ENCODE data around the gene IFI30. TPM values are rescaled to one million over a fixed set of nuclear protein-coding genes. Genes with fewer than 3 reads are reported as not detected.

The IFI30 gene
- total RNA-seq, 4 donors from 2014 or later, result 13.4 to 37.2 (median 35.1) TPM

GRCh38 chr19:18179957-18180356, 6.3 kb downstream of the IFI30 start:
- no peak for DNase-seq (ENCODE audit: low spot score in 2 of 2)
- H3K36me3 ChIP-seq, result peaks cover 7% of the 10 kb centered on the region
- H3K27ac ChIP-seq, result no peak overlapping the region
- no peaks in the 10 kb centered on the region for H3K27me3 ChIP-seq
- H3K4me3 ChIP-seq, result no peak overlapping the region
- peaks cover 2% of the 10 kb centered on the region for H3K4me1 ChIP-seq
- 86% methylated on average over 5 of the region's 5 CpGs for whole genome bisulfite sequencing
- H3K9me3 ChIP-seq, result no peaks in the 10 kb centered on the region
- TF ChIP-seq CTCF (IDR thresholded peaks at IDR 0.05), result no peak
- TF ChIP-seq EP300 (IDR thresholded peaks at IDR 0.05), result no peak
- no peak for TF ChIP-seq POLR2A (IDR thresholded peaks at IDR 0.05)
- no peak for TF ChIP-seq POLR2AphosphoS5 (IDR thresholded peaks at IDR 0.05)

- H3K27ac ChIP-seq, result no peak overlapping the region
- TF ChIP-seq POLR2A (IDR thresholded peaks at IDR 0.05), result no peak
- no peak for TF ChIP-seq EP300 (IDR thresholded peaks at IDR 0.05)
- TF ChIP-seq CTCF (IDR thresholded peaks at IDR 0.05), result no peak
- TF ChIP-seq POLR2AphosphoS5 (IDR thresholded peaks at IDR 0.05), result no peak
- H3K9me3 ChIP-seq, result no peaks in the 10 kb centered on the region
- no peak for DNase-seq (ENCODE audit: low spot score in 2 of 2)
- no peak overlapping the region for H3K4me3 ChIP-seq
- no peaks in the 10 kb centered on the region for H3K4me1 ChIP-seq
- no peaks in the 10 kb centered on the region for H3K36me3 ChIP-seq
- H3K27me3 ChIP-seq, result no peaks in the 10 kb centered on the region
Observed at GRCh38 chr19:18183529-18183928, 9.9 kb downstream of the IFI30 start.

- Histone ChIP-seq H3K4me1 (no peaks in the 10 kb centered on the region), H3K27me3 (no peaks in the 10 kb centered on the region), H3K36me3 (no peaks in the 10 kb centered on the region), H3K27ac (no peak overlapping the region), H3K9me3 (no peaks in the 10 kb centered on the region), H3K4me3 (no peak overlapping the region)
- TF ChIP-seq EP300 (IDR thresholded peaks at IDR 0.05) (no peak), POLR2AphosphoS5 (IDR thresholded peaks at IDR 0.05) (no peak), CTCF (IDR thresholded peaks at IDR 0.05) (no peak), POLR2A (IDR thresholded peaks at IDR 0.05) (no peak)
- 67% methylated on average over 6 of the region's 6 CpGs for WGBS
- no peak for DNase-seq (ENCODE audit: low spot score in 2 of 2)
Observed at GRCh38 chr19:18185538-18185937, 11.9 kb downstream of the IFI30 start.

GRCh38 chr19:18190278-18190677, 16.7 kb downstream of the IFI30 start:
- Histone ChIP-seq H3K9me3 (no peaks in the 10 kb centered on the region), H3K27ac (no peak overlapping the region), H3K4me1 (peaks cover 26% of the 10 kb centered on the region), H3K4me3 (no peak overlapping the region), H3K36me3 (no peaks in the 10 kb centered on the region), H3K27me3 (no peaks in the 10 kb centered on the region)
- no peak for DNase-seq (ENCODE audit: low spot score in 2 of 2)
- 78% methylated on average over 4 of the region's 4 CpGs for WGBS
- TF ChIP-seq POLR2A (IDR thresholded peaks at IDR 0.05), result no peak
- no peak for TF ChIP-seq POLR2AphosphoS5 (IDR thresholded peaks at IDR 0.05)
- no peak for TF ChIP-seq EP300 (IDR thresholded peaks at IDR 0.05)
- no peak for TF ChIP-seq CTCF (IDR thresholded peaks at IDR 0.05)

- no peaks in the 10 kb centered on the region for H3K9me3 ChIP-seq
- WGBS, result 63% methylated on average over 5 of the region's 5 CpGs
- H3K4me3 ChIP-seq, result peak overlapping the region; percentile 88
- no peak for DNase-seq (ENCODE audit: low spot score in 2 of 2)
- H3K27me3 ChIP-seq, result no peaks in the 10 kb centered on the region
- H3K4me1 ChIP-seq, result peaks cover 26% of the 10 kb centered on the region
- peak overlapping the region; percentile 96 for H3K27ac ChIP-seq
- no peak for TF ChIP-seq EP300 (IDR thresholded peaks at IDR 0.05)
- no peak for TF ChIP-seq POLR2AphosphoS5 (IDR thresholded peaks at IDR 0.05)
- TF ChIP-seq CTCF (IDR thresholded peaks at IDR 0.05), result no peak
- TF ChIP-seq POLR2A (IDR thresholded peaks at IDR 0.05), result no peak
- H3K36me3 ChIP-seq, result peaks cover 7% of the 10 kb centered on the region
Observed at GRCh38 chr19:18191640-18192062, 18.0 kb downstream of the IFI30 start.

Data from suprapubic skin (tissue), 4 donors.